ENCODE results near the gene TMEM132E.

Gene TMEM132E

DNA sequence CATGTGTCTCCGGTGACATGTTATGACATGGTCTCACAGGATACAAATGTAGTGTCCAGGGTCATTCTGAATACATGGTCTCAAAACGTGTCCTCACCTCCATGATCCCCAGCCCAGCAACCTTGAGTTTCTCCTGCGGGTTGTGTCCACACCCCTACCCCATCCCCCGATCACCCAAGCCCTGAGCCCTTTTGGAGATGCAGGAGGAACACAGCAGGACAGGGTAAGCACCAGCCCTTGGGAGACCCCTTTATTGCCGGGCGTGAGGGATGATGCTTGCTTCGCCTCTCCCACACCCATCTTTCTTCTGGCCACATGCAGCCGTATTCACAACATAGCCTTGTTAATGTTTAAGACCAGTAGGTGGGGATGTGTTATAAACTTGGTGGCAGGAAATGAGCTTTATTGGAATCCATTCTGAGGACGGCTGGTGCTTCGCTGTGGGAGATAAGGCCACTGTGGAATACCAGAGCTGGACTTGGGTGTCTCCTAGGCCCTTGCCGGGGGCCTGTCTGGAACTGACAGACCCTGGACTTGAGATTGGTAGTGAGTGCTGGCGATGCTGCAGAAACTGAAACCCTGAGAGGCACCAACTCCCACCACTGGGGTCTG lies 5.5 kb downstream of the TMEM132E start:
- peaks cover 7% of the 10 kb centered on the region for H3K4me1 ChIP-seq (ENCODE audit: control insufficient read depth, insufficient read depth, low read length)
- no peaks in the 10 kb centered on the region for H3K36me3 ChIP-seq (ENCODE audit: control insufficient read depth in 2 of 2, insufficient read depth in 1 of 2, low read length in 2 of 2)
- no peaks in the 10 kb centered on the region for H3K9me3 ChIP-seq (ENCODE audit: control insufficient read depth, insufficient read depth, low read depth, low read length)
- POLR2A ChIA-PET, result interaction anchor here (0.5 to 1.0 kb wide), 3 partner anchors 10 to 553 kb away, joined by 3 to 4 read pairs (median 3); no protein-coding TSS in a partner anchor
- no peak overlapping the region for H3K27ac ChIP-seq (ENCODE audit: extremely low read depth, low read depth, low read length)
- CTCF ChIA-PET, result interaction anchor here (0.6 to 2.6 kb wide), 26 partner anchors 9 to 535 kb away, joined by 3 to 35 read pairs (median 5); no protein-coding TSS in a partner anchor
- TF ChIP-seq, protein P1, sequence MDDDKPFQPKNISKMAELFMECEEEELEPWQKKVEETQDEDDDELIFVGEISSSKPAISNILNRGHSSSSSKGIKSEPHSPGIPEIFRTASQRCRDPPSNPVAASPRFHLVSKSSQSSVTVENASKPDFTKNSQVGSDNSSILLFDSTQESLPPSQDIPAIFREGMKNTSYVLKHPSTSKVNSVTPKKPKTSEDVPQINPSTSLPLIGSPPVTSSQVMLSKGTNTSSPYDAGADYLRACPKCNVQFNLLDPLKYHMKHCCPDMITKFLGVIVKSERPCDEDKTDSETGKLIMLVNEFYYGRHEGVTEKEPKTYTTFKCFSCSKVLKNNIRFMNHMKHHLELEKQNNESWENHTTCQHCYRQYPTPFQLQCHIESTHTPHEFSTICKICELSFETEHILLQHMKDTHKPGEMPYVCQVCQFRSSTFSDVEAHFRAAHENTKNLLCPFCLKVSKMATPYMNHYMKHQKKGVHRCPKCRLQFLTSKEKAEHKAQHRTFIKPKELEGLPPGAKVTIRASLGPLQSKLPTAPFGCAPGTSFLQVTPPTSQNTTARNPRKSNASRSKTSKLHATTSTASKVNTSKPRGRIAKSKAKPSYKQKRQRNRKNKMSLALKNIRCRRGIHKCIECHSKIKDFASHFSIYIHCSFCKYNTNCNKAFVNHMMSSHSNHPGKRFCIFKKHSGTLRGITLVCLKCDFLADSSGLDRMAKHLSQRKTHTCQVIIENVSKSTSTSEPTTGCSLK (tag by site-specific recombination; IDR thresholded peaks at IDR 0.05), result no peak
- TF ChIP-seq ZNF416 (tag by site-specific recombination; IDR thresholded peaks at IDR 0.05) (no peak), GFI1B (tag by site-specific recombination; IDR thresholded peaks at IDR 0.05) (no peak), ZNF112 (tag by site-specific recombination; IDR thresholded peaks at IDR 0.05) (no peak), GLIS1 (tag by site-specific recombination; IDR thresholded peaks at IDR 0.05) (0 out of 2 replicates have a peak, but pooled peaks have one; percentile 20), FEZF1 (tag by site-specific recombination; IDR thresholded peaks at IDR 0.05) (peak; percentile 60), KLF1 (tag by site-specific recombination; IDR thresholded peaks at IDR 0.05) (0 out of 2 replicates have a peak, but pooled peaks have one; percentile 22), ZIC2 (tag by site-specific recombination; IDR thresholded peaks at IDR 0.05) (peak; percentile 62), MZF1 (tag by site-specific recombination; IDR thresholded peaks at IDR 0.05; ENCODE audit: borderline replicate concordance) (peak; percentile 82; the same call in 1 of the 2 replicates), ZNF23 (tag by site-specific recombination; IDR thresholded peaks at IDR 0.05; ENCODE audit: borderline replicate concordance) (no peak), ZNF302 (tag by site-specific recombination; IDR thresholded peaks at IDR 0.05; ENCODE audit: low read depth) (no peak), ZXDB (tag by site-specific recombination; IDR thresholded peaks at IDR 0.05) (no peak), SETDB1 (IDR thresholded peaks at IDR 0.05; ENCODE audit: insufficient read length, low read length) (no peak), ZNF133 (tag by site-specific recombination; IDR thresholded peaks at IDR 0.05) (no peak), ZNF654 (tag by site-specific recombination; IDR thresholded peaks at IDR 0.05; ENCODE audit: low read depth) (peak; percentile 69), ZNF600 (tag by site-specific recombination; IDR thresholded peaks at IDR 0.05) (peak; percentile 23; the same call in 1 of the 2 replicates)
- TF ChIP-seq, protein P2, sequence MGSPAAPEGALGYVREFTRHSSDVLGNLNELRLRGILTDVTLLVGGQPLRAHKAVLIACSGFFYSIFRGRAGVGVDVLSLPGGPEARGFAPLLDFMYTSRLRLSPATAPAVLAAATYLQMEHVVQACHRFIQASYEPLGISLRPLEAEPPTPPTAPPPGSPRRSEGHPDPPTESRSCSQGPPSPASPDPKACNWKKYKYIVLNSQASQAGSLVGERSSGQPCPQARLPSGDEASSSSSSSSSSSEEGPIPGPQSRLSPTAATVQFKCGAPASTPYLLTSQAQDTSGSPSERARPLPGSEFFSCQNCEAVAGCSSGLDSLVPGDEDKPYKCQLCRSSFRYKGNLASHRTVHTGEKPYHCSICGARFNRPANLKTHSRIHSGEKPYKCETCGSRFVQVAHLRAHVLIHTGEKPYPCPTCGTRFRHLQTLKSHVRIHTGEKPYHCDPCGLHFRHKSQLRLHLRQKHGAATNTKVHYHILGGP (tag by site-specific recombination; IDR thresholded peaks at IDR 0.05), result no peak
- TF ChIP-seq, protein P3, sequence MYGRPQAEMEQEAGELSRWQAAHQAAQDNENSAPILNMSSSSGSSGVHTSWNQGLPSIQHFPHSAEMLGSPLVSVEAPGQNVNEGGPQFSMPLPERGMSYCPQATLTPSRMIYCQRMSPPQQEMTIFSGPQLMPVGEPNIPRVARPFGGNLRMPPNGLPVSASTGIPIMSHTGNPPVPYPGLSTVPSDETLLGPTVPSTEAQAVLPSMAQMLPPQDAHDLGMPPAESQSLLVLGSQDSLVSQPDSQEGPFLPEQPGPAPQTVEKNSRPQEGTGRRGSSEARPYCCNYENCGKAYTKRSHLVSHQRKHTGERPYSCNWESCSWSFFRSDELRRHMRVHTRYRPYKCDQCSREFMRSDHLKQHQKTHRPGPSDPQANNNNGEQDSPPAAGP (tag by site-specific recombination; IDR thresholded peaks at IDR 0.05), result peak; percentile 66
- no peak overlapping the region for H3K4me3 ChIP-seq (ENCODE audit: low read depth, low read length)

DNA sequence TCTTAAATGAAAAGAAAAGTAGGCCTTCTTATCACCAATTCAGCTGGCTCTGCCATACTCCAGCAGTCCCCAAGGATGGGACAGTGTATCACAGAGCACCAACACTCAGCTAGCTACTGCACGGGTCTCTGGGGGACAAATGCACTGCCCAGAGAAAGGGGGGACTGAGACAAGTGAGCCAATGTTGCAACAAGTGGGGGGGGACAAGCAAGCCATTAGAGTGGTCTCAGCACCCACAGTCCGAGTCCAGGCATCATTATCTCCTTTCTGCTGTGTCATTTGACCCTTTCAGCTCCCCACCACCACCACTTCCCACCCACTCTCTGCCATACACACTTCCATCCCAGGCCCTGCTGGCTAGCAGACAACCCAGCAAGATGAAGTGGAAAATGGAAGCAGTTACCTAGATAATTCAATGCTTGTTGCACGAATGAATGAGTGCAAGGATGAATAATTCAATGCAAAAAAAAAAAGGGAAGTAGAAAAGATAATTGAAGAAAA lies 7.0 kb downstream of the TMEM132E start:
- POLR2A ChIA-PET, result interaction anchor here (0.7 kb wide), 1 partner anchor 20 kb away, joined by 5 read pairs; no protein-coding TSS in a partner anchor
- Histone ChIP-seq H3K27ac (ENCODE audit: extremely low read depth, low read depth, low read length) (no peak overlapping the region), H3K4me1 (ENCODE audit: control insufficient read depth, insufficient read depth, low read length) (no peaks in the 10 kb centered on the region; the same call in 1 of the 2 replicates), H3K9me3 (ENCODE audit: control insufficient read depth, insufficient read depth, low read depth, low read length) (no peaks in the 10 kb centered on the region), H3K4me3 (ENCODE audit: low read depth, low read length) (no peak overlapping the region), H3K36me3 (ENCODE audit: control insufficient read depth in 2 of 2, insufficient read depth in 1 of 2, low read length in 2 of 2) (no peaks in the 10 kb centered on the region)
- CTCF ChIA-PET, result interaction anchor here (0.7 to 2.3 kb wide), 10 partner anchors 9 to 616 kb away, joined by 3 to 13 read pairs (median 4); no protein-coding TSS in a partner anchor
- no peak for TF ChIP-seq ZSCAN30 (tag by site-specific recombination; IDR thresholded peaks at IDR 0.05)
- no peak for TF ChIP-seq ZFP3 (tag by site-specific recombination; IDR thresholded peaks at IDR 0.05; ENCODE audit: low read depth)
- TF ChIP-seq EGR2 (tag by site-specific recombination; IDR thresholded peaks at IDR 0.05; ENCODE audit: low read depth), result peak; percentile 68
- TF ChIP-seq ZNF140 (tag by site-specific recombination; IDR thresholded peaks at IDR 0.05), result no peak
- TF ChIP-seq SCRT1 (tag by site-specific recombination; IDR thresholded peaks at IDR 0.05; ENCODE audit: borderline replicate concordance), result peak; percentile 85; the same call in 1 of the 2 replicates
- peak; percentile 61 for TF ChIP-seq ZFHX2 (tag by site-specific recombination; conservative IDR thresholded peaks at IDR 0.05)
- TF ChIP-seq, protein P4, sequence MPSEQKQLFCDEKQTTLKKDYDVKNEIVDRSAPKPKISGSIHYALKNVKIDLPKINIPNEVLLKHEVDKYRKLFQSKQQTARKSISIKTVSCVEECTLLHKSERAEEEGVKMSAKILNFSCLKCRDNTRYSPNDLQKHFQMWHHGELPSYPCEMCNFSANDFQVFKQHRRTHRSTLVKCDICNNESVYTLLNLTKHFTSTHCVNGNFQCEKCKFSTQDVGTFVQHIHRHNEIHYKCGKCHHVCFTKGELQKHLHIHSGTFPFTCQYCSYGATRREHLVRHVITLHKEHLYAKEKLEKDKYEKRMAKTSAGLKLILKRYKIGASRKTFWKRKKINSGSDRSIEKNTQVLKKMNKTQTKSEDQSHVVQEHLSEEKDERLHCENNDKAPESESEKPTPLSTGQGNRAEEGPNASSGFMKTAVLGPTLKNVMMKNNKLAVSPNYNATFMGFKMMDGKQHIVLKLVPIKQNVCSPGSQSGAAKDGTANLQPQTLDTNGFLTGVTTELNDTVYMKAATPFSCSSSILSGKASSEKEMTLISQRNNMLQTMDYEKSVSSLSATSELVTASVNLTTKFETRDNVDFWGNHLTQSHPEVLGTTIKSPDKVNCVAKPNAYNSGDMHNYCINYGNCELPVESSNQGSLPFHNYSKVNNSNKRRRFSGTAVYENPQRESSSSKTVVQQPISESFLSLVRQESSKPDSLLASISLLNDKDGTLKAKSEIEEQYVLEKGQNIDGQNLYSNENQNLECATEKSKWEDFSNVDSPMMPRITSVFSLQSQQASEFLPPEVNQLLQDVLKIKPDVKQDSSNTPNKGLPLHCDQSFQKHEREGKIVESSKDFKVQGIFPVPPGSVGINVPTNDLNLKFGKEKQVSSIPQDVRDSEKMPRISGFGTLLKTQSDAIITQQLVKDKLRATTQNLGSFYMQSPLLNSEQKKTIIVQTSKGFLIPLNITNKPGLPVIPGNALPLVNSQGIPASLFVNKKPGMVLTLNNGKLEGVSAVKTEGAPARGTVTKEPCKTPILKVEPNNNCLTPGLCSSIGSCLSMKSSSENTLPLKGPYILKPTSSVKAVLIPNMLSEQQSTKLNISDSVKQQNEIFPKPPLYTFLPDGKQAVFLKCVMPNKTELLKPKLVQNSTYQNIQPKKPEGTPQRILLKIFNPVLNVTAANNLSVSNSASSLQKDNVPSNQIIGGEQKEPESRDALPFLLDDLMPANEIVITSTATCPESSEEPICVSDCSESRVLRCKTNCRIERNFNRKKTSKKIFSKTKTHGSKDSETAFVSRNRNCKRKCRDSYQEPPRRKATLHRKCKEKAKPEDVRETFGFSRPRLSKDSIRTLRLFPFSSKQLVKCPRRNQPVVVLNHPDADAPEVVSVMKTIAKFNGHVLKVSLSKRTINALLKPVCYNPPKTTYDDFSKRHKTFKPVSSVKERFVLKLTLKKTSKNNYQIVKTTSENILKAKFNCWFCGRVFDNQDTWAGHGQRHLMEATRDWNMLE (tag by site-specific recombination; conservative IDR thresholded peaks at IDR 0.05; ENCODE audit: low read depth), result no peak
- no peak for TF ChIP-seq ZNF555 (tag by site-specific recombination; conservative IDR thresholded peaks at IDR 0.05)

Measured in HEK293 (cell line).